GM19467 (cell line): ENCODE measurements around the gene CLSTN2.

Source experiments
- ATAC-seq: cut with Tn5 transposase; IDR thresholded peaks from one replicate; pipeline ENCODE4 v1.9.1; 2021; ENCODE audit warnings: mild to moderate bottlenecking, moderate library complexity; ENCODE audit not compliant: unreplicated experiment

Gene CLSTN2

DNA sequence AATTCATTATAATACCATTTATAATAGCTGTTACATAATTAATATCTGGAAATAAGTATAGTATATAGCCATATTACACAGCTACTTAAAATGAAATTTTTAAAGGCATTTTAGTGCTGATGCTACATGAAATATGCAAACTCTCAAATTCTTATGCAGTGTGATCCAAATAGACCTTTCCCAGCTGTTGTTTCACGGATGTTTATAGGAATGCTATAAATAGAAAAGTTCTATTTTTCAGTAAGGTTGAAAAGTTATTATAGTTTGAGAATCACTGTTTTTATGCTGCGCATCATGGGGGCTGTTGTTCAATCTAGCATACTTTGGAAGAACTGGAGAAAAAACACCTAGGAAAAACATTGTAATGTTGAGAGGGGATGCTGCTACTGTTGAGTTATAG lies 595.1 kb downstream of the CLSTN2 start:
- no peak for ATAC-seq

DNA sequence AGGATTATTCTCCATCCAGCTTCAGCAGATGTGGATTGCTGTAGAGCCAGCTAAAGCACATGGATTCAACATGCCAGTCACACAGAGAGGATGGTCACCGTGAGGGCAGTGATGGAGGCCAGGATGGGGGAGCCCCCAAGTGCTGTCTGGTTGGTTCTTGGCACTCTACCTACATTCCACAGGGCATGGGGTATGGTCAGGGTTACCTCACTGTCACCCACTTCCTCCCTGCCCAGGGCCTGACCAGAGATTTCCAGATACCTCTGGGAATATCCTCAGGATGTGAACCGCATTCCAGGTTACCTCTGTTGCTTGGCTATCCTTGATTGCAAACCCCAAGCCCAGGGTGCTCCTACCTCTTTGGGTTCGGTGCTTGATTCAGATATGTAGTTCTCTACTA lies 595.6 kb downstream of the CLSTN2 start:
- ATAC-seq, result no peak

- ATAC-seq, result no peak
These were observed 597.9 kb downstream of the CLSTN2 start for GRCh38 chr3:140532793-140533330.

DNA sequence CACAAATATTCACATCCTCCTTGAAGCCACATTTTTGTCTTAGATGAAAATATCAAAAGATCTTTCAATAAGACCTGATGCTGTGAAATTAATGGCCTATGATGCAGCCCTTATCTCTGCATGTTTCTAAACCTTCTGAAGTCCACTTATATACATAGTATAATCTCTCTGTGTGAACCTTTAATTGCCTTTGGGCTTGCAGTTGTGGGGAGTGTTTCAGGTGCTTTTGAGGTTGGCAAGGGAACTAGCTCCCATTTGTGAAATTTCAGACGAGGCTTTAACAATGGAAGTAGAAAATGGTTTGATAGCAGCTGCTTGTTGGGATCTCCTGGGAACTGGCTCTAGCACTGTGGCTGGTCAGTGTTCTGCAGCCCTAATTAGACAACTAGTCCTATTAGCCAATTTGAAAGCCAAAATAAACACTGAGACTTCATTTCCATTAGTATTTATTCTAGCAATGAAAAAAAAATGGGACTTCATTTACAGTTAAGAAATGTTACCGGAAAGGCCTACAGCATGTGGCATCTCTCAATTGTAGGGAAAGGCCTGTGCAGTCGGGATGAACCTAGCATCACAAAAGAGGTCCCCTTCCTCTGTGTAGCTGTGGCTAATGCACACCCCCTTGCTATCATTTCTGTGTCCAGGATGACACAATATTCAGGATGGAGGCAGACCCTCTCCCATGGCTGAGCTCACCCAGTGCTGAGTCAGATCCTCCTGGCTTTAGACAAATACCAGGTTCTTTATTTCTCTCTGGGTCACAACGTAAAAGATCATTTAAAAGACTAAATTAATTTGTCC lies 602.1 kb downstream of the CLSTN2 start:
- no peak for ATAC-seq

DNA sequence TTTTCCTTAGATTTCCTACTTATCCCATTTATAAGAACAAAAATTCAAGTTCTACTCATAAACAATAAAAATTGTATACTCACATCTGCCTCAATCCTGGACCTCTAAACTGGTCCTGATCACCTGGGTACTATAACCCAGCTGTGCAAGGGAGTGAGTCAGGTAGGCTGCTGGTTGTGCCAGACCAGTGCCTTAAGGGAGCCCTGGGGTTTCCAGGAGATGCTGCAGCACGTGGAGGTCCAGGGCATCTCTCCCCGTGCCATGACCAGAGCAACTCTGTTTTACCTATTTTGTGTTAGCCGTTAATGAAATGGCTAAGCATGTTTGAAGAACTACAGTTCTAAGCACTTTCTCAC lies 602.7 kb downstream of the CLSTN2 start:
- ATAC-seq, result no peak

- peak; percentile 60 for ATAC-seq
These were observed 605.3 kb downstream of the CLSTN2 start for GRCh38 chr3:140540262-140540661.

- no peak for ATAC-seq
These were observed 607.1 kb downstream of the CLSTN2 start for GRCh38 chr3:140541975-140542653.

- no peak for ATAC-seq
These were observed 610.2 kb downstream of the CLSTN2 start for GRCh38 chr3:140545197-140545596.

DNA sequence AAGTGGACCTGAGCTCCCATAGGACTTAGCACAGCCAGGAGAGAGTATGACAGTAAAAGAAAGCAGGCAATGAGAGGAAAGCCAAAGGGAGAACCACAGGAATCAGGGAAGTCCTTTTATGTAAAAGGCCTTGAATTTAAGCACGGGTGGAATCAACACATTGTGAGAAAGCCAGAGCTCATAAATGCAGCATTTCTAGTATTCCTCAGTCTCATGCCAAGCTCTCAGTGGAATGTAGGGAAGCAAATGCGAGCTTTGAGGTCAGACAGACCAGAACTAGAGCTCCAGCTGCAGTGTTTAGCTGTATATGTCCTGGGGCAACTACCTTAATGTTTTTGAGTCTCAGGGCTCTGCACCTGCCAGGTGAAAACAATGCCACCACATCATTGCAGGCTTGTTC lies 610.8 kb downstream of the CLSTN2 start:
- no peak for ATAC-seq

DNA sequence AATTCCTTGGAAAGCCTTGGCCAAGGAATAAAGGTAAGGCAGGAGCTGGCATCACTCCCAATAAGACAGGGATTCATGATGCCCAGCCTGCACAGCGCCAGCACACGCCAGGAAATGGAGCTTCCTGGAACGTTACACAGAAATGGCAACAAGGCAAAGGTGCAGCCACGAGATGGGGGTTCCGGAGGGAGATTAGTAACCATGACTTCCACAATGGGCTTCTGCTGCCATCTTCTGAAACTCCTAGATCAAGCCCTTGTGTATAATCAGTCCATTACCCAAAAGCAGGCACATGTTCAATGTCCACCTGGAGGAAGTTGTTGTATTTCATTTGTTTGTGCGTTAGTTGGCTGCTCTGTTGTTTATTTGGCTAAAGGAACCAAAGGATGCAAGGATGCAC lies 611.7 kb downstream of the CLSTN2 start:
- no peak for ATAC-seq

DNA sequence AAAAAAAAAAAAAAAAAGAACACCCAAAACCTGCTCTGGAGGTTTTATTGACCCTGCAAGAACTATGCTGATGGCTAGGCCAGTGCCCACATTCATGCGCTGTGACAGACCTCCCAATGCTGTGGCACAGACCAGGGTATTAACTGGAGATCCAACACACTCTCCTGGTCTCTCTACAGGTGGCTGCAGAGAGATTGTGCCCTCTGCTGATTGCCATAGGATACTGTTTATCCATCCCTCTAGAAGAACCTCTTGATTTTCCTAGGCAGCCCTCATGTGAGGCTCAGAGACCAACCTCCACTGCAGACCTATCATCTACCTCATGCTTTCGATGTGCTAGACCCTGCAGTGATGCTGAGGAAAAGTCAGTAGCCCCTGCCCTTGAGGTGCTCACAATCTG lies 617.4 kb downstream of the CLSTN2 start:
- no peak for ATAC-seq

DNA sequence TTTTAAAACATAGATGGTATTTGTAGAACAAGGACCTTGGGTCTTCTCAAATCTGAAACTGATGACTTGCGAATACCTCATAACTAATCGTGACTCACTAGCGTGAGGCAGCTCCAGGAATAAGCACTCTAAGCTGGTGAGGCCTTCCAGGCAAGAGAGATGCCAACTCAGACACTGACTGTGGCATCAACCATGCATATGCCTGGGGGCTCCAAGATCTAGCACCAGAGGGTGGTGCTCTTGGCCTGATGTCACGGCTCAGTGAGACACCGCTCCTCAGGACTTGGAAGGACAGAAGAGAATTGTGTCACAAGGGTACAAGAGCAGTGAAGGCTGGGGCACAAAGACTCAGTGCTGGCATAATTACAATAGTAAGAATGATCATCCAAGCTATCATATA lies 617.9 kb downstream of the CLSTN2 start:
- no peak for ATAC-seq

- no peak for ATAC-seq
These were observed 618.6 kb downstream of the CLSTN2 start for GRCh38 chr3:140553591-140553990.

DNA sequence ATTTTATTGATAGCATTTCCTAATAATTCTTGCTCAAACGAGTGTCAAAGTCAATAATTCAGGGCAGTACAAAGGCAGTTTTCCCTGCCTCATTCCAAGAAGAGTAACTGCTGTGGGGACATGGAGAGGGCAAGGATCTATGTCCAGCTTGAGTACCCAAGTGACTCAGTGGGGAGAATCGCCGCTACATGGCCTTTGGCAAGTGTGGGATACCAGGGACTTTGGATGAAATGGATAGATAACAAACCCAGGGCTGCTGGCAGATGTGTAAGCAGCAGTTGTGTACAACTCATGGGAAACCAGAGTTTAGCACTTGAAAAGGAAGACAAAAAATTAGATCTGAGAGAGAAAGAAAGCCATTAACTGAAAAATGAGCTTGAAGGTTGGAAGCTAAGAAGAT lies 620.7 kb downstream of the CLSTN2 start:
- ATAC-seq, result no peak

GRCh38 chr3:140557476-140557875 lies 622.5 kb downstream of the CLSTN2 start:
- no peak for ATAC-seq

DNA sequence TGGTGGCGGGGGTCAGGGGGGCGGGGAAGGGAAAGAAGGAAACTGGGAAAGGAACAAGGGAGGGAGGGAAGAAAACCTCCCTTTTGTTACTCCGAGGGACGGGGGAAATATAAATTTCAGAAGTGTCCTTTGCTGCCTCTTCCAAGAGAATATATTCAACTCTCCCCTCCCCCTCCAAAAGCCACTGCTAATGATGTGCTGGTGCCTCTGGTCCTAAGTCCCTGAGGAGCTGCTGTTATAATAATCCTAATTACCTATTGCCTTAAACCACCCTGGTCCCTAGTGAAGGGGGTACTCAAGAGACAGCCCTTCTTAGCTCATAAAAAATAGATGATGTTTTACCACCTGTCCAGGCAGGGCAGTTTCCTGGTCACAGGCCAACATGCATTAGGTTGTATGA lies 624.6 kb downstream of the CLSTN2 start:
- no peak for ATAC-seq

- ATAC-seq, result no peak
These were observed 628.3 kb downstream of the CLSTN2 start for GRCh38 chr3:140563206-140563760.

- ATAC-seq, result no peak
These were observed 633.1 kb downstream of the CLSTN2 start for GRCh38 chr3:140568131-140568530.

GRCh38 chr3:140568842-140569520 lies 634.0 kb downstream of the CLSTN2 start:
- ATAC-seq, result no peak

GRCh38 chr3:140570602-140571001 lies 635.6 kb downstream of the CLSTN2 start:
- ATAC-seq, result no peak

GRCh38 chr3:140571836-140572235 lies 636.9 kb downstream of the CLSTN2 start:
- no peak for ATAC-seq
